Activated CD8-positive, alpha-beta T cell treated with anti-CD3 and anti-CD28 coated beads, Interleukin-2, amount 10 ng/mL, durations not matched to agents 7 days and 5 days (primary cell): ENCODE data around the gene CORO2B. TPM values are rescaled to one million over a fixed set of nuclear protein-coding genes. Genes with fewer than 3 reads are reported as not detected.

Experiments
- ATAC-seq: fragments of 150-1000 bp; cut with Tn5 transposase; one replicate; pipeline ENCODE4 v1.10.0; 2021; ENCODE audit warnings: moderate library complexity
- CTCF ChIA-PET: fragments of 350-600 bp; sonication (Branson Sonifier 250); formaldehyde crosslinking; loops from one replicate; lab custom pipeline; 2021; ENCODE audit warnings: antibody characterized with exemption; lab: Charles Lee
- POLR2A ChIA-PET: fragments of 350-600 bp; sonication (Branson Sonifier 250); formaldehyde crosslinking; loops from one replicate; lab custom pipeline; 2021; ENCODE audit warnings: antibody characterized with exemption; lab: Charles Lee
- DNase-seq: peaks from one replicate; pipeline ENCODE4 v3.0.0-alpha.2; 2020
- H3K27ac Mint-ChIP-seq: one replicate; pipeline ENCODE4 v1.8.0; 2021; ENCODE audit warnings: mild to moderate bottlenecking, mixed read lengths
- H3K27me3 Mint-ChIP-seq: one replicate; pipeline ENCODE4 v1.8.0; 2021; ENCODE audit warnings: low read depth, mixed read lengths
- H3K36me3 Mint-ChIP-seq: one replicate; pipeline ENCODE4 v1.8.0; 2021; ENCODE audit warnings: low read depth, mixed read lengths
- H3K4me1 Mint-ChIP-seq: one replicate; pipeline ENCODE4 v1.8.0; 2021; ENCODE audit warnings: low read depth, mixed read lengths
- H3K4me3 Mint-ChIP-seq: one replicate; pipeline ENCODE4 v1.8.0; 2021; ENCODE audit warnings: mild to moderate bottlenecking, mixed read lengths
- H3K9me3 Mint-ChIP-seq: one replicate; pipeline ENCODE4 v1.8.0; 2022; ENCODE audit warnings: mixed read lengths; ENCODE audit not compliant: insufficient read depth
- total RNA-seq, 2 experiments: library from RNA; stranded (reverse); gene quantifications; one replicate each; pipeline ENCODE4 v1.2.3, GENCODE V29; 2021

The CORO2B gene
- total RNA-seq, 2 experiments from 2014 or later = not detected

DNA sequence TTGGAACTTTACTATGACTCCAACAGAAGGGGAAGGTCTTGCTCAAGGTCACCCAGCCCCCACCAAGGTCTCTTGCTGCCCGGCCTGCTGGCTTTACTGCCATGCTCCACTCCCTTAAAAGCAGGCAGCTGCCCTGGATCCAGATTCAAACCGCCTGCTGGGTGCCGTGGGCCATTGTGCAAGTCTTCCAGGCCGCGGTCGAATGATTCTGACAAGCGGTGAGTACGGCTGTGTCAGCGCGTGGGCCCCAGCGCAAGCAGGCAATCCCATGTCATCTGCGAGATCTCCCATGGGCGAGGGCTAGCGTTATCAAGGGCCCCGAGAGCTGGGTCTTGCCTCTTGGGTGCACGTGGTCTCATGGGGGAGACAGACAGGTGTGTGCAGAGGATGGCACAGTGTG, 37.6 kb downstream of the CORO2B start:
- no peaks in the 10 kb centered on the region for H3K9me3 Mint-ChIP-seq

DNA sequence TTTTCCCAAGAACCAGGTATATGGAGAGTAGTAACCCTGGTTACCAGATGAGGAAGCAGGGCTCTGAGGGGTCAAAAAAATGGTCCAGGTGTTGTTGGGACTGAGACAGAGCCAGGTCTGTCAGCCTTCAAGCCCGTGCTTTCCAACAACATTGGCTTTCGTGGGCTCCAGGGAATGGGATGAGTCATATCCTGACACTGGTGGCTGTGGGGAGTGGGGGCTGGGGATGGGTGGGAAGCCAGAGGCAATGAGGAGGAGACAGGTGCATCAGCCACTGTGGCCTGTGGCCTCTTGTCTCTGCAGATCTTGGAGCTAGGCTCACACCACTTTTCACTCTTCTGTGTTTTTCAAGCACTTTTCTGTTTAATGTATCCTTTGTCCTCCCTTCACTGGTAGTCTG, 38.2 kb downstream of the CORO2B start:
- H3K27me3 Mint-ChIP-seq = peaks cover 18% of the 10 kb centered on the region
- H3K27ac Mint-ChIP-seq = no peak overlapping the region
- no peak overlapping the region for H3K4me3 Mint-ChIP-seq
- ChIA-PET POLR2A (no interaction called here), CTCF (no interaction called here)
- H3K9me3 Mint-ChIP-seq = no peaks in the 10 kb centered on the region
- no peaks in the 10 kb centered on the region for H3K4me1 Mint-ChIP-seq
- no peak for DNase-seq
- ATAC-seq = no peak
- H3K36me3 Mint-ChIP-seq = no peaks in the 10 kb centered on the region

More for the DNA sequence above, 37.6 kb downstream of the CORO2B start:
- H3K4me1 Mint-ChIP-seq = no peaks in the 10 kb centered on the region
- H3K27ac Mint-ChIP-seq = no peak overlapping the region
- ATAC-seq (no peak), DNase-seq (no peak)
- H3K36me3 Mint-ChIP-seq = no peaks in the 10 kb centered on the region
- H3K4me3 Mint-ChIP-seq = no peak overlapping the region
- POLR2A ChIA-PET = no interaction called here
- H3K27me3 Mint-ChIP-seq = peaks cover 18% of the 10 kb centered on the region
- CTCF ChIA-PET = no interaction called here

DNA sequence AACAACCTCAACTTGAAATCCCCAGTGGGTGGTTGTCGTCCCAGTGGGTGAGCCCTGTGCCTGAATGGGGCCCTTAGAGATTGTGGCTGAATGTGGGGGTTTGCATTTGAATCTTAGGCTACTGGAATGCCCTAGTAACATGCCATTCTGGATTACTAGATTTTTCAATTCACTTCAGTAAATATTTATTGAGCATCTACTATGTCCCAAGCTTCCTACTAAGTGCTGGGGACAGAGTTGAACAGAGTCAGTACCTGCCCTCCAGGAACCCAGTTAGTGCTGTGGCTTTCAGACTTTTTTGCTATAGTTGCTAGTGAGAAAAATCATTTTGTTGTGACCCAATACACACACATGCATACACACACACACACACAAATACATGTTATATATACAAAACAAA, 39.0 kb downstream of the CORO2B start:
- H3K27ac Mint-ChIP-seq = no peak overlapping the region
- DNase-seq = no peak
- ATAC-seq = no peak
- ChIA-PET CTCF (no interaction called here), POLR2A (no interaction called here)
- H3K9me3 Mint-ChIP-seq = no peaks in the 10 kb centered on the region
- no peaks in the 10 kb centered on the region for H3K36me3 Mint-ChIP-seq
- no peak overlapping the region for H3K4me3 Mint-ChIP-seq
- no peaks in the 10 kb centered on the region for H3K4me1 Mint-ChIP-seq
- H3K27me3 Mint-ChIP-seq = peaks cover 17% of the 10 kb centered on the region

DNA sequence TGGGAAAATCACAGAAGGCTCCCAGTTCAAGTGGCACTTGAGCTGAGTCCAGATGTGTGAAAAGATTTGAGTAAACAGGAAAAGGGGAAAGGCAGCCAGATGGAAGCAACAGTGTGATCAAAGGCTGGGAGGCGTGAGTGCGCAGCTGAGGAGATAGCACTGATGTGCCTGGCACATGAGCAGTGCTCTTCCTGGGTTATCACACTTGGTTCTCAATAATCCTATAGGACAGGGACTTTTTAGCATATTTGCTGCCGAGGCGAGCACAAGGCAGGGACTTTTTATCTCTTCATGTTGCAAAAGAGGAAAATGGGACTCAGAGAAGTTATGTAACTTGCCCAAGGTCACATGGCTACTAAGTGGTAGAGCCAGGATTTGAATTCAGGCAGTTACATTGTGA, 39.6 kb downstream of the CORO2B start:
- ATAC-seq = no peak

DNA sequence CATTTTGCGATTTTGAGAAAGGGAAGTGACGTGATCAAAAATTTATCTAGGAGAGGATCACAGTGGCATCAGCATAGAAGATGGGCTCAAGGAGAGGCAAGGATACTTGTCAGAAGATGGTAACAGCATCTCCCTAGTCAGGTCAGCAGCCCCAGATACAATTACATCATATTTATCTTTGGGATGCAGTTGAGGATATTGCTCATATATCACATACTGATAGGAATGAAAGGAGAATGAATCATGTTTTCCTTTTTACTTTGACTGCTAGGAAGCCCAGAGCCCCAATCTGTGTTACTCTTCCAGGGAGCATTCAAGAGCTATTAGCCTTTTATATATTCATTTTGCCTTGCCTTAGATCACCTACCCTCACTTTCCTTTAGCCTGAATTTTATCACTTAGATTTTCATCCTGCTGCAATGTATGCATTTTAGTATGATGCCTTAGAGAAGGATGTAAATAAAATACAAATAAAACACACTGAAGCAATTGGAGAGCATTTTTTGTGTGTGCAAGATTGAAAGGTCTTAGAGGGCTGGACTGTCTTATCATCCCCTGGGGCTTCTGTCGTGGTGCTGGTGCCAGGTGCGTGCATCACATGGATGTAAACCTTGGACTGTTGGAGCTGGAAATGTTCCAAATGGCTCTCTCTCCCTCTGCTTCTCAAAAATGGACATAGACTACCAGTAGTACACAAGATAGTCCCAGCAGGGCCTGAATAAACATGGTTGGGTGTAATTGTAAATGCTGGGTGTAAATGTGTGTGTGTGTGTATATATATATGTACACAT, 40.3 kb downstream of the CORO2B start:
- DNase-seq (no peak), ATAC-seq (no peak)
- Mint-ChIP-seq H3K27me3 (peaks cover 17% of the 10 kb centered on the region), H3K4me3 (no peak overlapping the region), H3K27ac (no peak overlapping the region), H3K36me3 (no peaks in the 10 kb centered on the region), H3K9me3 (no peaks in the 10 kb centered on the region), H3K4me1 (no peaks in the 10 kb centered on the region)
- POLR2A ChIA-PET = no interaction called here
- CTCF ChIA-PET = interaction anchor here (0.7 kb wide), 1 partner anchor 60 kb away, joined by 3 read pairs; no protein-coding TSS in a partner anchor

More for the DNA sequence above, 39.6 kb downstream of the CORO2B start:
- CTCF ChIA-PET = interaction anchor here (0.7 kb wide), 1 partner anchor 59 kb away, joined by 3 read pairs; no protein-coding TSS in a partner anchor
- Mint-ChIP-seq H3K4me3 (no peak overlapping the region), H3K4me1 (no peaks in the 10 kb centered on the region), H3K36me3 (no peaks in the 10 kb centered on the region), H3K27ac (no peak overlapping the region), H3K27me3 (peaks cover 17% of the 10 kb centered on the region), H3K9me3 (no peaks in the 10 kb centered on the region)
- POLR2A ChIA-PET = no interaction called here
- no peak for DNase-seq

DNA sequence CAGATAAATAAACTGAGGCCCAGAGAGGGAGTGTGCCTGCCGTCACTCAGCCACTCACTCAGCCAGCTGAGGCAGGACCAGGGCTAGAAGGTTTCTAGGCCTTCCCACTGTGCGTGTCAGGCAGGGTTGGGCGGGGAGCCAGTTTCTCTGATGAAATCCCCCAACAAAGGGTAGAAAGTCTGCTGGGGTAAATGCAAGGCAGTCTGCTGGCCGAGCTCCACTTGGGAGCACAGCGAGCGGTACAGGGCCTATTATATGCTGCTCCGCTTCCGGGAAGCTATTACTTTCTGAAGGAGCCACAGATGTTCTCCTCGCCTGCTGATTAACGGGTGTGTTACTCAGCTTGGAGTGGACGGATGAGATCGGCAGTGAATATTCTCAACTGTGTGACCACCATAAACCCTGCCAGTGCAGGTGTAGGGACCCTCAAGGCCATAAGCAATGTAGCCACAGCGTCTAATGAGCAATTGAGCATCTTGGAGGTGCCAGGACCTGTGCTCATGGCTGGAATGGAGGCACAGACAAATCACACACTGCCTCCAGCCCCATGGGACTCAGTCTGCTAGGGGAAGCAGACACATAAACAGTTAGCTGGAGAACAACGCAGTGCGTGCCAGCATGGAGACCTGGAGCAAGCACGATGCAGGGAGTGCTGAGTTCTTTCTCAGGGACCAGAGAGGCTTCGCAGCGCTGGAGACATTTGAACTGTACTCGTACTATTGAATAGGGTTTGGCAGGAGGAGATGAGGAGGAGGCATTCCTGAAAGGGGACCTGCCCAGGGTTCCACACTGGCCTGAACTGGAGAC, 42.1 kb downstream of the CORO2B start:
- peaks cover 19% of the 10 kb centered on the region for H3K27me3 Mint-ChIP-seq
- ATAC-seq (no peak), DNase-seq (no peak)
- H3K27ac Mint-ChIP-seq = no peak overlapping the region
- H3K4me1 Mint-ChIP-seq = no peaks in the 10 kb centered on the region
- no peaks in the 10 kb centered on the region for H3K36me3 Mint-ChIP-seq
- no peak overlapping the region for H3K4me3 Mint-ChIP-seq
- POLR2A ChIA-PET = no interaction called here
- CTCF ChIA-PET = interaction anchor here (0.6 kb wide), 1 partner anchor 146 kb away, joined by 3 read pairs; no protein-coding TSS in a partner anchor
- no peaks in the 10 kb centered on the region for H3K9me3 Mint-ChIP-seq

DNA sequence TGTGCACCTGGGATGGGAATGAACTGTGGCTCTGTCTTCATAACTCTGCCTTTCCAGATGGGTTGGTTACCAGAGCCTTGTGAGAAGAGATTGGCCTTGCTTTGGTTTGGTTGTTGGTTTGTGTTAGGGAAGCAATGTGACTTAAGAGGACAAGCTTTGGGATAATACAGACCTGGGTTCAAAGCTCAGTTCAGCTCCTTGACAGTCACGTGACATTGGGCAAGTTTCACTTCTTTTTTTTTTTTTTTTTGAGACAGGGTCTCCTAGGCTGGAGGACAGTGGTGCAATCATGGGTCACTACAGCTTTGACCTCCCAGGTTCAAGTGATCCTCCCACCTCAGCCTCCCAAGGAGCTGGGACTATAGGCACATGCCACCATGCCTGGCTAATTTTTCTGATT, 42.7 kb downstream of the CORO2B start:
- no peak for DNase-seq
- Mint-ChIP-seq H3K27ac (no peak overlapping the region), H3K4me1 (no peaks in the 10 kb centered on the region), H3K4me3 (no peak overlapping the region), H3K36me3 (no peaks in the 10 kb centered on the region), H3K27me3 (peaks cover 19% of the 10 kb centered on the region), H3K9me3 (no peaks in the 10 kb centered on the region)
- POLR2A ChIA-PET = no interaction called here
- no peak for ATAC-seq
- CTCF ChIA-PET = no interaction called here

DNA sequence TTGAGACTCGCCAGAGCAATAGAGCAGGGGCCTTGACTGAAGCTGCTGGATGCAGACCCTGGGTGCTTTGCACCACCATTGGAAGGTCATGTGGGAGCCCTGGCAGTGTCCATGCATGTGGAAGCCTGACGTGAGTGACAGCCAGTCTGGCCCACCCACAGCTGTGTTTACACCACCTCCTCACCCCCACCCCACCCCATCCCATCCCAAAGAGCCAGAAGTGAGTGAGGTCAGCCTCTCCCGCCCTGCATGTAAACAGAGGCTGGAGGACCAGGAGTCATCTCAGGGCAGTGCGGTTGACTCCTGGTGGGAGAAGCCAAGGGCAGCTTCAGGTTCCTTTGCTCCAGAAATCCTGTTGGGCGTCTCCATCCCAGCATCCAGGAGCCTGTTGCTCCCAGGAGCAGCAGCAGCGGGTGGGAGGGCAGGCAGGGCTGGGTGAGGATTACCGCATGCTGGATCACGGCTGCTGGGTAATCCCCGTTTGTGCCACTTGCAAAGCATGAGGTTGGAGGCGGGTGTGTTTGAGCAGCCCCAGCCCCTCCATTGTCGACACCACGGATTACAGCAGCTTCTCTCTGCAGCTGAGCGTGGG, 44.6 kb downstream of the CORO2B start:
- H3K4me1 Mint-ChIP-seq = no peaks in the 10 kb centered on the region
- ATAC-seq = no peak
- H3K4me3 Mint-ChIP-seq = no peak overlapping the region
- H3K36me3 Mint-ChIP-seq = no peaks in the 10 kb centered on the region
- peaks cover 11% of the 10 kb centered on the region for H3K27me3 Mint-ChIP-seq
- no peak overlapping the region for H3K27ac Mint-ChIP-seq
- CTCF ChIA-PET = interaction anchor here (1.2 kb wide), 2 partner anchors 51 to 371 kb away, joined by 3 read pairs; no protein-coding TSS in a partner anchor
- no peaks in the 10 kb centered on the region for H3K9me3 Mint-ChIP-seq
- POLR2A ChIA-PET = no interaction called here
- no peak for DNase-seq

DNA sequence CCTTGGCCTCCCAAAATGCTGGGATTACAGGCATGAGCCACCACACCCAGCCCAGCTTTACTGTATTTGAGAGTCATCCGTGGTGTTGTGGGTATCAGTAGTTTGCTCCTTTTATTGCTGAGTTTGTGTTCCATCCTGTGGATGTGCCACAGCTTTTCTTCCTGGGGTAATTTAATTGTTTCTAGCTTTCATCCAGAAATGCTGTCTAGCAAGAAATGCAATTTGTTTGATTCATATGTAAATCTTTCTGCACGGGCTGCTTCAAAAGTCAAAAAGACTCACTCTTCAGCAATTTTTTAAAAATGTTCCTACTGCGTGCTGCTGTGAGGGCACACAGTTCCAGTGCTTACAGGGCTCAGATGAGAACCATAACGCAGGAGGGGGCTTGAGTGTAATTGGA, 47.1 kb downstream of the CORO2B start:
- POLR2A ChIA-PET = no interaction called here
- Mint-ChIP-seq H3K4me1 (no peaks in the 10 kb centered on the region), H3K27me3 (peaks cover 12% of the 10 kb centered on the region), H3K27ac (no peak overlapping the region), H3K36me3 (no peaks in the 10 kb centered on the region), H3K4me3 (no peak overlapping the region), H3K9me3 (no peaks in the 10 kb centered on the region)
- ATAC-seq (no peak), DNase-seq (no peak)
- CTCF ChIA-PET = interaction anchor here (1.4 kb wide), 1 partner anchor 48 kb away, joined by 3 read pairs; no protein-coding TSS in a partner anchor

DNA sequence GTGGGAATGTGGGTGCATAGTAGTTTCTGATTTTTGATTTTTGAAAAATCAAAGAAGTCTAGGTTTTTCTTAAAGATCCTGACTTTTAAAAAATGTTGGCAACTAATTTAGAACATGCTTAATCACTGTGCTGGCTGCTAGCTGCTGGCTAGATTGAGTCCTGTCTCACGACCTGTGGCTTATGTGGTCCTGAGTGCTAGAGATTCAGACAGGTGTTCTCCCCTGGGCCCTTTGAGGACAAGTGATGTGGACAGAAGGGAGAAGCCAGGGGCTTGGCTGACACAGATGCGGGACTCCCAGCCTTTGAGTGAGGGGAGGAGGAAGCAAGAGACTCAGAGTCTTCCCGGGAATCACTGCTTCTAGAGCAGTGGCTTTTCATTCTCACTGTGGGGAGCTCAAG, 47.5 kb downstream of the CORO2B start:
- Mint-ChIP-seq H3K36me3 (no peaks in the 10 kb centered on the region), H3K4me3 (no peak overlapping the region), H3K27ac (no peak overlapping the region), H3K4me1 (no peaks in the 10 kb centered on the region), H3K9me3 (no peaks in the 10 kb centered on the region), H3K27me3 (peaks cover 12% of the 10 kb centered on the region)
- DNase-seq = no peak
- no peak for ATAC-seq
- ChIA-PET CTCF (interaction anchor here (1.4 kb wide), 1 partner anchor 48 kb away, joined by 3 read pairs; no protein-coding TSS in a partner anchor), POLR2A (no interaction called here)

DNA sequence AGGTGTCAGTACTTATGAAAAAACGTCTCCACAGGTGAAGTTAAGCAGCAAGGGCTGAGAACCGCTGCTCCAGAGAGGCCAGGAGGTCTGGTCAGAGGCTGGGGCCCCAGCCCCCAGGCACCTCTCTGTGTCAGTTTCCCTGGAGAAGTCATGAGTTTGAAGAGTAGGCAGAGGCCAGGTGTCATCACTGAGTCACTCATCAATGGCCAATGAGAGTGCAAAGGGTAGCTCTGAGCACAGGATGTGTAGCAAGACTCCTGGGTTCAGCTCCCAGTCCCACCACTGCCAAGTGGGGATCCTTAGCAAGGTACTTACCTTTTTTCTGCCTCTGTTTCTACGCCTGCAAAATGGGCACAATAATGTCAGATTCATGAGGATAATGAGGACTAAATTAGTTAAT, 47.9 kb downstream of the CORO2B start:
- H3K4me1 Mint-ChIP-seq = no peaks in the 10 kb centered on the region
- CTCF ChIA-PET = interaction anchor here (1.4 kb wide), 1 partner anchor 47 kb away, joined by 3 read pairs; no protein-coding TSS in a partner anchor
- DNase-seq (no peak), ATAC-seq (no peak)
- no peaks in the 10 kb centered on the region for H3K9me3 Mint-ChIP-seq
- H3K27me3 Mint-ChIP-seq = peaks cover 12% of the 10 kb centered on the region
- H3K36me3 Mint-ChIP-seq = no peaks in the 10 kb centered on the region
- no peak overlapping the region for H3K4me3 Mint-ChIP-seq
- H3K27ac Mint-ChIP-seq = no peak overlapping the region
- POLR2A ChIA-PET = no interaction called here
